Measurements from ENCODE around the gene SLC35D1.

The SLC35D1 gene

GRCh38 chr1:67031121-67031858, 22.7 kb downstream of the SLC35D1 start:
- H3K27ac ChIP-seq (ENCODE audit: insufficient read depth in 1 of 2, low read depth in 1 of 2, low read length in 2 of 2, poor library complexity in 1 of 2, severe bottlenecking in 2 of 2) = no peak overlapping the region
- CTCF ChIA-PET = interaction anchor here (0.8 kb wide), 1 partner anchor 11 kb away, joined by 3 read pairs; no protein-coding TSS in a partner anchor
- peaks cover 0 to 8% (median 0%) of the 10 kb centered on the region in 5 experiments for H3K9me3 ChIP-seq (ENCODE audit: control extremely low read depth in 1 of 5, control insufficient read depth in 4 of 5, insufficient read depth in 2 of 5, low read depth in 1 of 5, low read length in 4 of 5)
- H3K27me3 ChIP-seq (replicated peaks in 2 of 5; ENCODE audit: control insufficient read depth in 4 of 5, insufficient read depth in 5 of 5, low read length in 4 of 5) = no peaks in the 10 kb centered on the region
- H3K4me3 ChIP-seq (ENCODE audit: control insufficient read depth in 1 of 7, extremely low read depth in 1 of 7, insufficient read depth in 4 of 7, low read depth in 2 of 7, low read length in 6 of 7) = no peak overlapping the region
- 100% methylated on average over 3 of the region's 5 CpGs for WGBS (ENCODE audit: insufficient coverage)
- POLR2A ChIA-PET = interaction anchor here (0.6 to 1.1 kb wide), 2 partner anchors 12 to 112 kb away, joined by 3 read pairs; no protein-coding TSS in a partner anchor
- peaks cover 5 to 30% (median 18%) of the 10 kb centered on the region in 4 experiments for H3K36me3 ChIP-seq (ENCODE audit: control insufficient read depth in 4 of 4, insufficient read depth in 4 of 4, low read length in 3 of 4)
- DNase-seq = no peak
- H3K4me1 ChIP-seq (ENCODE audit: control extremely low read depth in 1 of 4, control insufficient read depth in 4 of 4, insufficient read depth in 4 of 4, low read length in 3 of 4) = no peaks in the 10 kb centered on the region

GRCh38 chr1:67029472-67029871, 24.5 kb downstream of the SLC35D1 start:
- no peak overlapping the region for H3K27ac ChIP-seq (ENCODE audit: insufficient read depth in 1 of 2, low read depth in 1 of 2, low read length in 2 of 2, poor library complexity in 1 of 2, severe bottlenecking in 2 of 2)
- H3K36me3 ChIP-seq (ENCODE audit: control insufficient read depth in 4 of 4, insufficient read depth in 4 of 4, low read length in 3 of 4) = peaks cover 3 to 30% (median 20%) of the 10 kb centered on the region in 4 experiments
- POLR2A ChIA-PET = interaction anchor here (0.7 kb wide), 1 partner anchor 679 kb away, joined by 5 read pairs; no protein-coding TSS in a partner anchor
- DNase-seq = no peak
- H3K27me3 ChIP-seq (replicated peaks in 2 of 5; ENCODE audit: control insufficient read depth in 4 of 5, insufficient read depth in 5 of 5, low read length in 4 of 5) = no peaks in the 10 kb centered on the region
- 100% methylated on average over 1 of the region's 1 CpG for WGBS (ENCODE audit: insufficient coverage)
- H3K4me3 ChIP-seq (ENCODE audit: control insufficient read depth in 1 of 7, extremely low read depth in 1 of 7, insufficient read depth in 4 of 7, low read depth in 2 of 7, low read length in 6 of 7) = no peak overlapping the region
- CTCF ChIA-PET = interaction anchor here (0.6 to 1.3 kb wide), 2 partner anchors 36 to 182 kb away, joined by 3 read pairs; no protein-coding TSS in a partner anchor
- no peaks in the 10 kb centered on the region for H3K4me1 ChIP-seq (ENCODE audit: control extremely low read depth in 1 of 4, control insufficient read depth in 4 of 4, insufficient read depth in 4 of 4, low read length in 3 of 4)
- peaks cover 0 to 3% (median 0%) of the 10 kb centered on the region in 5 experiments for H3K9me3 ChIP-seq (ENCODE audit: control extremely low read depth in 1 of 5, control insufficient read depth in 4 of 5, insufficient read depth in 2 of 5, low read depth in 1 of 5, low read length in 4 of 5)

GRCh38 chr1:67020765-67021164, 33.2 kb downstream of the SLC35D1 start:
- Histone ChIP-seq H3K27me3 (replicated peaks in 2 of 5; ENCODE audit: control insufficient read depth in 4 of 5, insufficient read depth in 5 of 5, low read length in 4 of 5) (no peaks in the 10 kb centered on the region), H3K4me3 (ENCODE audit: control insufficient read depth in 1 of 7, extremely low read depth in 1 of 7, insufficient read depth in 4 of 7, low read depth in 2 of 7, low read length in 6 of 7) (no peak overlapping the region), H3K4me1 (ENCODE audit: control extremely low read depth in 1 of 4, control insufficient read depth in 4 of 4, insufficient read depth in 4 of 4, low read length in 3 of 4) (no peaks in the 10 kb centered on the region), H3K9me3 (ENCODE audit: control extremely low read depth in 1 of 5, control insufficient read depth in 4 of 5, insufficient read depth in 2 of 5, low read depth in 1 of 5, low read length in 4 of 5) (no peaks in the 10 kb centered on the region), H3K36me3 (ENCODE audit: control insufficient read depth in 4 of 4, insufficient read depth in 4 of 4, low read length in 3 of 4) (peaks cover 27 to 63% (median 33%) of the 10 kb centered on the region in 4 experiments), H3K27ac (ENCODE audit: insufficient read depth in 1 of 2, low read depth in 1 of 2, low read length in 2 of 2, poor library complexity in 1 of 2, severe bottlenecking in 2 of 2) (no peak overlapping the region)
- WGBS (ENCODE audit: insufficient coverage) = no CpG with 5 or more reads among the region's 2 CpGs
- POLR2A ChIA-PET = no interaction called here
- DNase-seq = no peak
- CTCF ChIA-PET = interaction anchor here (0.6 to 1.9 kb wide), 3 partner anchors 11 to 824 kb away, joined by 3 to 7 read pairs (median 3); no protein-coding TSS in a partner anchor

GRCh38 chr1:67020304-67020703, 33.6 kb downstream of the SLC35D1 start:
- 100% methylated on average over 1 of the region's 2 CpGs for WGBS (ENCODE audit: insufficient coverage)
- CTCF ChIA-PET = interaction anchor here (1.2 to 1.9 kb wide), 3 partner anchors 12 to 143 kb away, joined by 3 to 7 read pairs (median 3); no protein-coding TSS in a partner anchor

GRCh38 chr1:67019600-67020136, 34.3 kb downstream of the SLC35D1 start:
- CTCF ChIA-PET = interaction anchor here (0.9 to 1.4 kb wide), 3 partner anchors 12 to 143 kb away, joined by 3 read pairs; no protein-coding TSS in a partner anchor
- DNase-seq = no peak

More at GRCh38 chr1:67020304-67020703, 33.6 kb downstream of the SLC35D1 start:
- H3K27me3 ChIP-seq (replicated peaks in 2 of 5; ENCODE audit: control insufficient read depth in 4 of 5, insufficient read depth in 5 of 5, low read length in 4 of 5) = no peaks in the 10 kb centered on the region
- H3K27ac ChIP-seq (ENCODE audit: insufficient read depth in 1 of 2, low read depth in 1 of 2, low read length in 2 of 2, poor library complexity in 1 of 2, severe bottlenecking in 2 of 2) = no peak overlapping the region
- H3K9me3 ChIP-seq (ENCODE audit: control extremely low read depth in 1 of 5, control insufficient read depth in 4 of 5, insufficient read depth in 2 of 5, low read depth in 1 of 5, low read length in 4 of 5) = peaks cover 0 to 2% (median 0%) of the 10 kb centered on the region in 5 experiments
- POLR2A ChIA-PET = no interaction called here
- no peak for DNase-seq
- H3K36me3 ChIP-seq (ENCODE audit: control insufficient read depth in 4 of 4, insufficient read depth in 4 of 4, low read length in 3 of 4) = peaks cover 30 to 67% (median 33%) of the 10 kb centered on the region in 4 experiments
- no peaks in the 10 kb centered on the region for H3K4me1 ChIP-seq (ENCODE audit: control extremely low read depth in 1 of 4, control insufficient read depth in 4 of 4, insufficient read depth in 4 of 4, low read length in 3 of 4)
- H3K4me3 ChIP-seq (ENCODE audit: control insufficient read depth in 1 of 7, extremely low read depth in 1 of 7, insufficient read depth in 4 of 7, low read depth in 2 of 7, low read length in 6 of 7) = no peak overlapping the region

GRCh38 chr1:67019121-67019520, 34.8 kb downstream of the SLC35D1 start:
- H3K9me3 ChIP-seq (ENCODE audit: control extremely low read depth in 1 of 5, control insufficient read depth in 4 of 5, insufficient read depth in 2 of 5, low read depth in 1 of 5, low read length in 4 of 5) = peaks cover 0 to 5% (median 0%) of the 10 kb centered on the region in 5 experiments
- H3K4me3 ChIP-seq (ENCODE audit: control insufficient read depth in 1 of 7, extremely low read depth in 1 of 7, insufficient read depth in 4 of 7, low read depth in 2 of 7, low read length in 6 of 7) = no peak overlapping the region
- H3K4me1 ChIP-seq (ENCODE audit: control extremely low read depth in 1 of 4, control insufficient read depth in 4 of 4, insufficient read depth in 4 of 4, low read length in 3 of 4) = no peaks in the 10 kb centered on the region
- CTCF ChIA-PET = interaction anchor here (0.9 to 1.4 kb wide), 2 partner anchors 72 to 144 kb away, joined by 3 read pairs; no protein-coding TSS in a partner anchor
- POLR2A ChIA-PET = no interaction called here
- no peak for DNase-seq
- no CpG with 5 or more reads among the region's 4 CpGs for WGBS (ENCODE audit: insufficient coverage)
- no peaks in the 10 kb centered on the region for H3K27me3 ChIP-seq (replicated peaks in 2 of 5; ENCODE audit: control insufficient read depth in 4 of 5, insufficient read depth in 5 of 5, low read length in 4 of 5)
- peaks cover 25 to 65% (median 34%) of the 10 kb centered on the region in 4 experiments for H3K36me3 ChIP-seq (ENCODE audit: control insufficient read depth in 4 of 4, insufficient read depth in 4 of 4, low read length in 3 of 4)
- H3K27ac ChIP-seq (ENCODE audit: insufficient read depth in 1 of 2, low read depth in 1 of 2, low read length in 2 of 2, poor library complexity in 1 of 2, severe bottlenecking in 2 of 2) = no peak overlapping the region

More at GRCh38 chr1:67019600-67020136, 34.3 kb downstream of the SLC35D1 start:
- H3K4me3 ChIP-seq (ENCODE audit: control insufficient read depth in 1 of 7, extremely low read depth in 1 of 7, insufficient read depth in 4 of 7, low read depth in 2 of 7, low read length in 6 of 7) = no peak overlapping the region
- no peak overlapping the region for H3K27ac ChIP-seq (ENCODE audit: insufficient read depth in 1 of 2, low read depth in 1 of 2, low read length in 2 of 2, poor library complexity in 1 of 2, severe bottlenecking in 2 of 2)
- 82% methylated on average over 1 of the region's 1 CpG for WGBS (ENCODE audit: insufficient coverage)
- H3K27me3 ChIP-seq (replicated peaks in 2 of 5; ENCODE audit: control insufficient read depth in 4 of 5, insufficient read depth in 5 of 5, low read length in 4 of 5) = no peaks in the 10 kb centered on the region
- POLR2A ChIA-PET = no interaction called here
- H3K9me3 ChIP-seq (ENCODE audit: control extremely low read depth in 1 of 5, control insufficient read depth in 4 of 5, insufficient read depth in 2 of 5, low read depth in 1 of 5, low read length in 4 of 5) = peaks cover 0 to 4% (median 0%) of the 10 kb centered on the region in 5 experiments
- H3K36me3 ChIP-seq (ENCODE audit: control insufficient read depth in 4 of 4, insufficient read depth in 4 of 4, low read length in 3 of 4) = peaks cover 26 to 67% (median 33%) of the 10 kb centered on the region in 4 experiments
- no peaks in the 10 kb centered on the region for H3K4me1 ChIP-seq (ENCODE audit: control extremely low read depth in 1 of 4, control insufficient read depth in 4 of 4, insufficient read depth in 4 of 4, low read length in 3 of 4)

All from common myeloid progenitor, CD34-positive (primary cell).